ENCODE measurements around the gene TM4SF4. TPM values are rescaled to one million over a fixed set of nuclear protein-coding genes. Genes with fewer than 3 reads are reported as not detected.

The TM4SF4 gene
- total and polyA plus RNA-seq, 2 experiments from 2014 or later: not detected

- H3K4me1 Mint-ChIP-seq: peaks cover 5% of the 10 kb centered on the region; the same call in 1 of the 3 replicates
- Histone ChIP-seq H3K79me2 (replicated peaks; ENCODE audit: insufficient read depth) (no peaks in the 10 kb centered on the region), H3K4me3 (no peak overlapping the region), H3K4me1 (ENCODE audit: insufficient read depth) (no peaks in the 10 kb centered on the region), H3K9me2 (ENCODE audit: insufficient read depth) (no peaks in the 10 kb centered on the region), H2AFZ (no peak overlapping the region; the same call in 1 of the 2 replicates), H3F3A (replicated peaks; ENCODE audit: low read depth) (no peaks in the 10 kb centered on the region), H3K27me3 (ENCODE audit: insufficient read depth) (no peaks in the 10 kb centered on the region), H4K20me1 (replicated peaks; ENCODE audit: insufficient read depth) (no peaks in the 10 kb centered on the region), H3K27ac (ENCODE audit: low read depth) (no peak overlapping the region), H3K4me2 (no peak overlapping the region), H3K36me3 (ENCODE audit: insufficient read depth) (no peaks in the 10 kb centered on the region)
- H3K9me3 Mint-ChIP-seq: no peaks in the 10 kb centered on the region
- no peak for ATAC-seq
- no peak overlapping the region for H3K4me3 Mint-ChIP-seq
- H3K27ac Mint-ChIP-seq: no peak overlapping the region
- DNase-seq (ENCODE audit: low spot score): no peak
- TF ChIP-seq CREB1 (CRISPR knock-in tag; IDR thresholded peaks at IDR 0.05; ENCODE audit: low read depth): no peak
- TF ChIP-seq, protein P1, sequence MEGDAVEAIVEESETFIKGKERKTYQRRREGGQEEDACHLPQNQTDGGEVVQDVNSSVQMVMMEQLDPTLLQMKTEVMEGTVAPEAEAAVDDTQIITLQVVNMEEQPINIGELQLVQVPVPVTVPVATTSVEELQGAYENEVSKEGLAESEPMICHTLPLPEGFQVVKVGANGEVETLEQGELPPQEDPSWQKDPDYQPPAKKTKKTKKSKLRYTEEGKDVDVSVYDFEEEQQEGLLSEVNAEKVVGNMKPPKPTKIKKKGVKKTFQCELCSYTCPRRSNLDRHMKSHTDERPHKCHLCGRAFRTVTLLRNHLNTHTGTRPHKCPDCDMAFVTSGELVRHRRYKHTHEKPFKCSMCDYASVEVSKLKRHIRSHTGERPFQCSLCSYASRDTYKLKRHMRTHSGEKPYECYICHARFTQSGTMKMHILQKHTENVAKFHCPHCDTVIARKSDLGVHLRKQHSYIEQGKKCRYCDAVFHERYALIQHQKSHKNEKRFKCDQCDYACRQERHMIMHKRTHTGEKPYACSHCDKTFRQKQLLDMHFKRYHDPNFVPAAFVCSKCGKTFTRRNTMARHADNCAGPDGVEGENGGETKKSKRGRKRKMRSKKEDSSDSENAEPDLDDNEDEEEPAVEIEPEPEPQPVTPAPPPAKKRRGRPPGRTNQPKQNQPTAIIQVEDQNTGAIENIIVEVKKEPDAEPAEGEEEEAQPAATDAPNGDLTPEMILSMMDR (conservative IDR thresholded peaks at IDR 0.05; ENCODE audit: low read depth in 2 of 2): no peak
- no peak for TF ChIP-seq EZH2phosphoT487 (IDR thresholded peaks at IDR 0.05; ENCODE audit: unreplicated experiment)
- TF ChIP-seq, protein P2, sequence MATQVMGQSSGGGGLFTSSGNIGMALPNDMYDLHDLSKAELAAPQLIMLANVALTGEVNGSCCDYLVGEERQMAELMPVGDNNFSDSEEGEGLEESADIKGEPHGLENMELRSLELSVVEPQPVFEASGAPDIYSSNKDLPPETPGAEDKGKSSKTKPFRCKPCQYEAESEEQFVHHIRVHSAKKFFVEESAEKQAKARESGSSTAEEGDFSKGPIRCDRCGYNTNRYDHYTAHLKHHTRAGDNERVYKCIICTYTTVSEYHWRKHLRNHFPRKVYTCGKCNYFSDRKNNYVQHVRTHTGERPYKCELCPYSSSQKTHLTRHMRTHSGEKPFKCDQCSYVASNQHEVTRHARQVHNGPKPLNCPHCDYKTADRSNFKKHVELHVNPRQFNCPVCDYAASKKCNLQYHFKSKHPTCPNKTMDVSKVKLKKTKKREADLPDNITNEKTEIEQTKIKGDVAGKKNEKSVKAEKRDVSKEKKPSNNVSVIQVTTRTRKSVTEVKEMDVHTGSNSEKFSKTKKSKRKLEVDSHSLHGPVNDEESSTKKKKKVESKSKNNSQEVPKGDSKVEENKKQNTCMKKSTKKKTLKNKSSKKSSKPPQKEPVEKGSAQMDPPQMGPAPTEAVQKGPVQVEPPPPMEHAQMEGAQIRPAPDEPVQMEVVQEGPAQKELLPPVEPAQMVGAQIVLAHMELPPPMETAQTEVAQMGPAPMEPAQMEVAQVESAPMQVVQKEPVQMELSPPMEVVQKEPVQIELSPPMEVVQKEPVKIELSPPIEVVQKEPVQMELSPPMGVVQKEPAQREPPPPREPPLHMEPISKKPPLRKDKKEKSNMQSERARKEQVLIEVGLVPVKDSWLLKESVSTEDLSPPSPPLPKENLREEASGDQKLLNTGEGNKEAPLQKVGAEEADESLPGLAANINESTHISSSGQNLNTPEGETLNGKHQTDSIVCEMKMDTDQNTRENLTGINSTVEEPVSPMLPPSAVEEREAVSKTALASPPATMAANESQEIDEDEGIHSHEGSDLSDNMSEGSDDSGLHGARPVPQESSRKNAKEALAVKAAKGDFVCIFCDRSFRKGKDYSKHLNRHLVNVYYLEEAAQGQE (IDR thresholded peaks at IDR 0.05; ENCODE audit: unreplicated experiment): no peak
- TF ChIP-seq ETS1 (IDR thresholded peaks at IDR 0.05): no peak
- no peak for TF ChIP-seq JUNB (IDR thresholded peaks at IDR 0.05; ENCODE audit: unreplicated experiment)
- TF ChIP-seq ZNF331 (CRISPR knock-in tag; IDR thresholded peaks at IDR 0.05; ENCODE audit: low read depth): no peak
- no peak for TF ChIP-seq ZNF114 (CRISPR knock-in tag; IDR thresholded peaks at IDR 0.05)
- no peak for TF ChIP-seq NANOG (IDR thresholded peaks at IDR 0.05; ENCODE audit: borderline replicate concordance)
- TF ChIP-seq POLR2AphosphoS5 (IDR thresholded peaks at IDR 0.05; ENCODE audit: low read depth): no peak
- TF ChIP-seq, protein P3, sequence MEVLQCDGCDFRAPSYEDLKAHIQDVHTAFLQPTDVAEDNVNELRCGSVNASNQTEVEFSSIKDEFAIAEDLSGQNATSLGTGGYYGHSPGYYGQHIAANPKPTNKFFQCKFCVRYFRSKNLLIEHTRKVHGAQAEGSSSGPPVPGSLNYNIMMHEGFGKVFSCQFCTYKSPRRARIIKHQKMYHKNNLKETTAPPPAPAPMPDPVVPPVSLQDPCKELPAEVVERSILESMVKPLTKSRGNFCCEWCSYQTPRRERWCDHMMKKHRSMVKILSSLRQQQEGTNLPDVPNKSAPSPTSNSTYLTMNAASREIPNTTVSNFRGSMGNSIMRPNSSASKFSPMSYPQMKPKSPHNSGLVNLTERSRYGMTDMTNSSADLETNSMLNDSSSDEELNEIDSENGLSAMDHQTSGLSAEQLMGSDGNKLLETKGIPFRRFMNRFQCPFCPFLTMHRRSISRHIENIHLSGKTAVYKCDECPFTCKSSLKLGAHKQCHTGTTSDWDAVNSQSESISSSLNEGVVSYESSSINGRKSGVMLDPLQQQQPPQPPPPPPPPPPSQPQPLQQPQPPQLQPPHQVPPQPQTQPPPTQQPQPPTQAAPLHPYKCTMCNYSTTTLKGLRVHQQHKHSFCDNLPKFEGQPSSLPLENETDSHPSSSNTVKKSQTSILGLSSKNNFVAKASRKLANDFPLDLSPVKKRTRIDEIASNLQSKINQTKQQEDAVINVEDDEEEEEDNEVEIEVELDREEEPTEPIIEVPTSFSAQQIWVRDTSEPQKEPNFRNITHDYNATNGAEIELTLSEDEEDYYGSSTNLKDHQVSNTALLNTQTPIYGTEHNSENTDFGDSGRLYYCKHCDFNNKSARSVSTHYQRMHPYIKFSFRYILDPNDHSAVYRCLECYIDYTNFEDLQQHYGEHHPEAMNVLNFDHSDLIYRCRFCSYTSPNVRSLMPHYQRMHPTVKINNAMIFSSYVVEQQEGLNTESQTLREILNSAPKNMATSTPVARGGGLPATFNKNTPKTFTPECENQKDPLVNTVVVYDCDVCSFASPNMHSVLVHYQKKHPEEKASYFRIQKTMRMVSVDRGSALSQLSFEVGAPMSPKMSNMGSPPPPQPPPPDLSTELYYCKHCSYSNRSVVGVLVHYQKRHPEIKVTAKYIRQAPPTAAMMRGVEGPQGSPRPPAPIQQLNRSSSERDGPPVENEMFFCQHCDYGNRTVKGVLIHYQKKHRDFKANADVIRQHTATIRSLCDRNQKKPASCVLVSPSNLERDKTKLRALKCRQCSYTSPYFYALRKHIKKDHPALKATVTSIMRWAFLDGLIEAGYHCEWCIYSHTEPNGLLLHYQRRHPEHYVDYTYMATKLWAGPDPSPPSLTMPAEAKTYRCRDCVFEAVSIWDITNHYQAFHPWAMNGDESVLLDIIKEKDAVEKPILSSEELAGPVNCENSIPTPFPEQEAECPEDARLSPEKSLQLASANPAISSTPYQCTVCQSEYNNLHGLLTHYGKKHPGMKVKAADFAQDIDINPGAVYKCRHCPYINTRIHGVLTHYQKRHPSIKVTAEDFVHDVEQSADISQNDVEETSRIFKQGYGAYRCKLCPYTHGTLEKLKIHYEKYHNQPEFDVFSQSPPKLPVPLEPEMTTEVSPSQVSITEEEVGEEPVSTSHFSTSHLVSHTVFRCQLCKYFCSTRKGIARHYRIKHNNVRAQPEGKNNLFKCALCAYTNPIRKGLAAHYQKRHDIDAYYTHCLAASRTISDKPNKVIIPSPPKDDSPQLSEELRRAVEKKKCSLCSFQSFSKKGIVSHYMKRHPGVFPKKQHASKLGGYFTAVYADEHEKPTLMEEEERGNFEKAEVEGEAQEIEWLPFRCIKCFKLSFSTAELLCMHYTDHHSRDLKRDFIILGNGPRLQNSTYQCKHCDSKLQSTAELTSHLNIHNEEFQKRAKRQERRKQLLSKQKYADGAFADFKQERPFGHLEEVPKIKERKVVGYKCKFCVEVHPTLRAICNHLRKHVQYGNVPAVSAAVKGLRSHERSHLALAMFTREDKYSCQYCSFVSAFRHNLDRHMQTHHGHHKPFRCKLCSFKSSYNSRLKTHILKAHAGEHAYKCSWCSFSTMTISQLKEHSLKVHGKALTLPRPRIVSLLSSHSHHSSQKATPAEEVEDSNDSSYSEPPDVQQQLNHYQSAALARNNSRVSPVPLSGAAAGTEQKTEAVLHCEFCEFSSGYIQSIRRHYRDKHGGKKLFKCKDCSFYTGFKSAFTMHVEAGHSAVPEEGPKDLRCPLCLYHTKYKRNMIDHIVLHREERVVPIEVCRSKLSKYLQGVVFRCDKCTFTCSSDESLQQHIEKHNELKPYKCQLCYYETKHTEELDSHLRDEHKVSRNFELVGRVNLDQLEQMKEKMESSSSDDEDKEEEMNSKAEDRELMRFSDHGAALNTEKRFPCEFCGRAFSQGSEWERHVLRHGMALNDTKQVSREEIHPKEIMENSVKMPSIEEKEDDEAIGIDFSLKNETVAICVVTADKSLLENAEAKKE (CRISPR knock-in tag; IDR thresholded peaks at IDR 0.05): no peak
- no peak for TF ChIP-seq STAT1 (IDR thresholded peaks at IDR 0.05; ENCODE audit: unreplicated experiment)
- TF ChIP-seq EZH2 (IDR thresholded peaks at IDR 0.05; ENCODE audit: low read depth, unreplicated experiment): no peak
- H3K27me3 Mint-ChIP-seq (ENCODE audit: insufficient read depth, low read depth, poor library complexity): peaks cover 1% of the 10 kb centered on the region
- H3K36me3 Mint-ChIP-seq (ENCODE audit: low read depth): no peaks in the 10 kb centered on the region
Observed at GRCh38 chr3:149428087-149428486, 46.4 kb upstream of the TM4SF4 start.

All from GM23338 (cell line).